NCI-H345 (cell line): ENCODE data around the gene RAB25.

Source experiments
- DNase-seq: peaks from one replicate; lab custom pipeline; 2025; lab: John Stamatoyannopoulos, UW

The RAB25 gene

DNA sequence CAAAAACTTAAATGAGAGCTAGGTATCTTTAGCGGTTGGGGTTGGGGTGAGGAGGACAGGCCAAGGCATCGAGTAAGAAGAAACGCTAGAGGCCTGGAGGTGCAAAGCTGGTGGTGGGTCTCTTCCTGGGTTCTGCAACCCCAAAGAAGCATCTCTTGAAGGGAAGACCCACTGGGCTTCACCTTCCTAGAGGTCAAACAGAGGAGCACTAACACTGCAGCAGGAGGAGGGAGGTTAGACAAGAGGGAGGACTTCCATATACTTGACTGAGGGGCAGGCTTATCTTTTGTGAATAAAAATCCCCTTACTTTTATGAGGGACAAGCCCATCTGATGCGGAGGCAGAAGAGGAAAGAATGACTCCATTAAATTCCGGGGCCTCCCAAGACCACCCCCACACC is 18.8 kb downstream of the RAB25 start:
- DNase-seq, result no peak

DNA sequence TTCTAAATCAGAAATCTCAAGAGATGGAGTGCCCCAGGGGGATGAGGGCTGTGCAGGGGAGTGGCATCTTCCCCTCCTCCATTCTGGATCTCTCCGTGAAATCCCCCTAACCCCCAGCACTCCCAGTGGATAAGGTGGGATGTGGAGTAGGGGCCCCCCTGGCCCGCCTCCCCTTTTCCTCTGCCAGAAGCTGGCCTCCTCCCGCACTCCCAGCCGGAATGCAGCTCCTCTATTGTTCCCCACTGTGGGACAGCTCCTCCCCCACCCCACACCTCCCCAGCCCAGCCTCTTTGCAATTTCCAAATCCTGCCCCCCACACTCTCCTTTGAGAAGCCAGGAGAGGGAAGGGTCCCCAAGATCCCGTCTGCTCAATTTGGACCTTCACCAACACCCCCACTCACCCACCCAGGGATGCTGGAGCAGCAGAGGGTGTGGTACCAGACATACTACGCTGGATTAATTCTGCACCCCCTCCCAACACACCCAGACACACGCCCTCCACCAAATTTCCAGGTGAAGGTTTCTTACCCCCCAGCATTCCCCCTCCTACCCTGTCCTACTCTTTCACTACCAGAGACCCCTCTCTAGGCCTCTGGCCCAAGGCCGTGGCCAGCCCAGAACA is 19.4 kb downstream of the RAB25 start:
- DNase-seq, result no peak

DNA sequence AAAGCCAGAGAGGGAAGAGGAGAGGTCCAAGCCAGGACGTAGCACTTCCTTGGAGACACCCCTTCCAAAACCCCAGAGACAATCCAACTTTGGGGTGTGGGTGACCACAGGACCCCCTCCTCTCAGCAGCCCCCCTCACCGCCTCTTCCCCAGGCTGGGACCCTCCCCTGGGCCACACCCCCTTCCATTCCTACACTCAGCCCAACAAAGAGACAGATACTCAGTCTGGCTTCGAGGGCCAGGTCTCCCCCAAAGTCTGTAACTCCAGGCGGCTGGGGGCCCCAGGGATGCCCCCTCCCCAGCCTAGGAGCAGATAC is 19.9 kb downstream of the RAB25 start:
- no peak for DNase-seq

DNA sequence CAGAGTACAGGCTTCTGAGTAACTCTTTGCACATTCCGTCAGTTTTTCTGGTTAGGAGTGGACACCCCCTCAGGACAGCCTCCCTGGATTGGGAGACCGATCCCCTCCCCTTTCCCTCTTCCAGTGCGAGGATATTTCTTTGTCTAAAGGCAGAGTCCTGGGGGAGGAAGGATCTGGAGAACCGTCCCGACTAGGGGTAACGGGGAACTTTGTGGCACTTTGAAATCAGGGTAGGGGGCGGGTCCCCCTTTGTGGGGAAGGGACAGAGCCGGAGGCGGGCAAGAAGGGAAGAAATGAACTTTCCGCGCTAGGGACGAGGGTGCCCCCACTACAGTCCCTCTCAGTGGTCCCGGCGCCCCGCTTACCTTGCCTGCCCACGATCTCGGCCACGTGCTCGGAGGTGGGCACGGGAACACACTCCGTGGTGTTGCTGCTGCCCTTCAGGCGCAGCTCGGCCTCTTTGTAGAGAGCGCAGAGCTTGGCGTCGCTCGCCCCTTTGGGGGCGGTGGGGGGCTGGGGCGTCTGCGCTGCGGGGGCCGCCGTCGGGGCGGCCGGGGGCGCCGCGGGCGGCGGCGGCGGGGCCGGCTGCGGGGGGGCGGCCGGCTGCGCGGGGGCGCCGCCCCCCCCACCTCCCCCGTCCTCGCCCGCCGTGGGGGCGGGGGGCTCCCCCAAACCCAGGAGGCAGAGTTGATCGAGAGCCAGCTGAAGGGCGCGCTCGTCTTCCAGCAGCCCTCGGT is 20.4 kb downstream of the RAB25 start:
- DNase-seq, result peak; percentile 77

DNA sequence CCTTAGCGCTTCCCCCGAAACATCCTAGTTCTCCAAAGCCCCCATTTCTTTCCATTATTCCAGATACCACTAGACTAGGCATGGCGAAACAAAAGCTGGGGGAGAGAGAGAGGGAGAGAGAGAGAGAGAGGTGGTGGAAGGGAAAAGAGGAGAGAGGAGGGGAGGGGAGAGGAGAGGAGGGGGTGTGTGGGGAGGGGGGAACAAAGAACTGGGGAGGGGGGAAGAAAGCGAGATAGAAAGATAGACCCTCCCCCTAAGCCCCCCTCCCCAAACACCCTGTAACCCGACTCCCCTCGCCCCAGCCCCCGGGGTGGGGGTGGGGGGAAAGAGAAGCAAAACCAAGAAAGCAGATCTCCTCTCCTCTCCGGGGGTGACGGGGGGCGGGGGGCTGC is 21.0 kb downstream of the RAB25 start:
- peak; percentile 77 for DNase-seq

DNA sequence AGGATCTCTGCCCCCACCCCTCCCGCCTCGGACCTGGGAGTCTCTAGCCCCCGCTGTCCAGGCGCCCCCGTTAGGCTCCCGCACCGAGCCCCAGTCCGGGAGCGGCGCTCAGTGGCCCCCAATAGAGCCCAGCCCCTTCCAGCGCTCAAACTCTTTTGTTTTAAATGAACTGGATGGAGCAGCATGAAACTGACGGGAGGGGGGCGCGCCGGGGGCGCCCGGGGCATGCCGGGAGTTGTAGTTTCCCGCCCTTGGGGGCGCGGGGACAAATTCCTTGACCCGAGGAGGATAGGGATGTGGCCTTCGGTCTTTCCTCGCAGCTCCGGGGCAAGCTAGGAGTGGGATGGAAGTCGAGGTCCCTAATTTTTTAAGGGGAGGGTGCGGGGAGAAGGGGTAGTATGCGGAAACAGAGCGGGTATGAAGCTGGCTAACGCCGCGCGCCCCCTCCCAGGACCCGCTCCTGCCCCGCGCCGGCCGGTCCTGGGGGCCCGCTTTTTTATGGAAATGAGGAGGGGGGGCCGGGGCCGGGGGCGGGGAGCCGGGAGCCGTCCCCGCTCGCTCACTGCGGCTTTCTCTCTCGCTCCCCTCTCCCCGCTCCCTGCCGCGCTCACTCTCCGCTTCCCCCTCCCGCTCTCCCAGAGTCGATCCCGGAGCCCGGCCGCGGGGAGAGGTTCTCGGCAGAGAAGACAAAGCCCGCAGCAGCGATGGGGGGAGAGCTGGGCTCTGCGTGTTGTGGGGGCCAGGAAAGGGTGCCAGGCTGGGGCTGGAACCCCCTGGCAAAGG is 21.5 kb downstream of the RAB25 start, which contains the start of gene MEX3A:
TSS of gene MEX3A (minus strand) at position 157 of the 783 bp plus-strand sequence. CDS start 467 bp downstream, outside the sequence.
- DNase-seq, result peak; percentile 97

DNA sequence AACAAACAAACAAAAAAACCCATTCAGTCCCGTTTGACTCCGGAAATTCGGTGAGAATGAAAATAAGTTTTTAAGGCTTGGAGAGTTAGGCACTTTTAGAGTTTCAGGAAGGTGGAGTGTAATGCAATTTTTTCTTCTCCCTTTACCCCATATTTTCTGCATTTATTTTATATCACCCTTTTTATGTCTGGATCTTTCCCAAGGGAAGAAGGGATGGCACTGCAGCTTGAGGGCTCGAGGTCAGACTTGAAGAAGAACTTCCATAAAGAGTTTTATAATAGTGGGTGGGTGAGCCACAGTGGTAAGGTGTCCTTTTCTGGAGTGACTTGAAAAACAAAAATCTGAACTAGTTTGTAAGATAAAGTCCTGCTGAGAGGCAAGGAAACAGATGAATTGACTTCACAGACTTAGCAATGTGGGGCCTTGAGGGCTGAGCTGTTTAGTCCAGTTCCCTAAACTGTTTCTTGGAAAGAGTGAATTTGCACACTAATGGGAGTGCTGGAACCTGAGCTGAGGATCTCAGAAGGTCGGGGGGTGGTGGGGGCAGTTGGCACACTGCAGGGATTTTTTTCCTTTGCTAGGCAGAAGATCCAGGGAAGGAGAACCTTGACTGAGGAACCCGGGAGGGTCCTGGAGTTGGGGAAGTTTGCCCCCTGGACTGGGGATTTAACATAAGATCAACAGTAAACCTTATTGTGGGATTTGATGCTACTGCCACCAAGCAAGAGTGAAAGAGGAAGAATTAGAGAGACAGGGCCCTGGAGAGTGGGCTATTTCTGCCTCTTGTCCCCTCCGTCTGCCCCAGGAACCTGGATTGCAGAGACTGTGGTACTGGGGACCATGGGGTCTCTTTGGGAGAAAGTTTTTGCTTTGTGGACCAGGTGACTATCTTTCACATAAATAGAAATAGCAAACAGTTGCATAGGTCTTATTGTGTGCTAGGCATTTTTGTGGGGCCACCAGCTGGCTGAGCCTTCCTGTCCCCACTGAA is 23.1 kb downstream of the RAB25 start:
- no peak for DNase-seq

DNA sequence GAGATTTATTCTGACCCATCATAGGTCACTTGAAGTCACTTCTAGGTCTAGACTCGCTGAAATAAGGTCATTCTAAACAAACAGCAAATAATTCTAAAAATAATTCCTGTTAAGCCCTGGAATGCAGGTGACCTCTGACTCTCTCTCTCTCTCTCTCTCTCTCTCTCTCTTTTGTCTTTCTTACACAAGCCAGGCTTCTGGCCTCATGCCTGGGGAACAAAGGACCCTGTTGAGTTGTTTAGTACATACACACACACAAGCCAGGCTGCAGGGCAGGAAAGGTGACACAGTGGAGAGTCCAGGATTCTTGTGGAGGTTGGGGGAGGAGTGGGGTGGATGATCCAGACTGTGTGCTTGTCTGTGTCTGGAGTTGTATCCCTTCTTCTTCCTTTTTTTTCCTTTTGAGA is 25.3 kb downstream of the RAB25 start:
- DNase-seq, result no peak

DNA sequence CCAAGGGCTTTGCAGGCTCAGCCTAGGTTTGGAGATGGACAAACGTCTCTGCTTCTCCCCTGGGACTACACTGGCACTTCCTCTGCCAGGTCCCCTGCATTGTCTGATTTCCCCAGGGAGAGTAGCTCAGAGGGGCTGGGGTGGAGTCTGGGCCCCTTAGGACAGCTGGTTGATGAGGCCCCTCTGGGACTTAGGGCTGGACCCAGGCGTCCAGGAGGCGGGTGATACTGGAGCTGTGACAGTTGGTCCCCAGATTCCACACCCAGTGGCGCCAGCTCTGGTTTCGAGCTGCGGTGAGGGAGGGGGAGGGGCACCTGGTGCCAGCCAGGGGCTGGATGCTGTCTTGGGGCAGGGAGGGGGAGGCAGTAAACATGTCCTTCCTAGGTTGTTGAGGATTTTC is 28.7 kb downstream of the RAB25 start:
- DNase-seq, result no peak

DNA sequence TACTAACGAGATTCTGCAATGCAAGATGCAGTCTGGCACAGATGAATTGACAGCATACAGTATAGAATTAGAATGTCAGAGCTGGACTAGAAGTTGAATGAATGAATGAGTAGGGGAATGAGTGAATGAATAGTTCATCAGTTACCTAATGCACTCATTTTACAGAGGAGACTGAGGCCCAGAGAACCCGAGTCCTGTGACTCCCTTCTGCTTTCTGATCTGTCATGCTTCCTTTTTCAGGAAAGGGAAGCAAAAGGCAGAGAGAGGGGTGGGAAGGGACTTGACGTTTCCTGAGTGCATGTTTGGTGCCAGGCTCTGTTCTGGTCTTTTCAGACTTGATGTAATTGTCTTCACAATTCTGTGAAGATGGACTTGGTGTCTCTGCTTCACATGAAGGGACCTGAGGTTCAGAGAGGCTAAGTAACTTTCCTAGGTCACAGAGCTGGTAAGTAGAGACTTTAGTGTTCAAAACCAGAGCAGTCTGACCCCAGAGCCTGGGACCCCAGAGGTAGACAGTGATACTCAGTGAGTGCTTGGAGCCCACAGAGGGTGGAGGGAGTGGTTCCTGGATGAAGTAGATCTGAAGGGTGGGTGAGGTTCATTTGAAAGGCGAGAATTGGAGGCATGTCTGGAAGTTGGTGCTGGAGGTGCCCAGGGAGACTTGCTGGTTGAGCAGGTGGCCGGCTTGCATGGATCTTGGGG is 29.3 kb downstream of the RAB25 start:
- DNase-seq, result no peak

DNA sequence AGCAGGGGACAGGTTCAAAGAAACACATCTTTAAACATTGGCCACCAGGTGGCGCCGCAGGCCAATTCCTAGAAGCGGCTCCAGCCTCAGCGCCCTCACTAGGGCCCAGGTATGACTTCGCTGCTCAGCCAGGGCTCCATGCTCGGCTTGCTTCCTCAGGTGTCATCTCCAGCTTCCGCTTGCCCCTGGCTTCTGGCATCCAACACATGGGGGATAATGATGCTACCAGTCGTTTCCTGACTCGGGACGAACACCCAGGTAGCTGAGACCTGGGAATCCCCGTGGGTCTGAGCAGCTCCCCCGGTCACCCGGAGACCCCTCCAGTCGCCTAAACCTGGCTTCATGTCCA is 29.9 kb downstream of the RAB25 start:
- peak; percentile 99 for DNase-seq

DNA sequence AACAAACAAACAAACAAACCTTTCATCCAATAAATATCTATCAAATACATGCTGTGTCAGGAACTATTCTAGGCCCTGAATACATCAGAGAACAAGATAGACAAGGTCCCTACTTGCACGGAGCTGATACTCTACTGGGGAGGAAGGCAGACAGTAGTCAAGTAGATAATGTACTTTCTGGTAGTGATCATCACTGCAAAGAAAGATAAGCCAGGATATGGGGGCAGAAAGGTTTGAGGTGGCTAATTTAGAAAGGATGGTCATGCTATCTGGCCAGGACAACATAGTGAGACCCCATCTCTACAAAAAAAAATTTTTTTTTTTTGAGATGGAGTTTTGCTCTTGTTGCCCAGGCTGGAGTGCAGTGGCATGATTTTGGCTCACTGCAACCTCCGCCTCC is 30.6 kb downstream of the RAB25 start:
- no peak for DNase-seq

DNA sequence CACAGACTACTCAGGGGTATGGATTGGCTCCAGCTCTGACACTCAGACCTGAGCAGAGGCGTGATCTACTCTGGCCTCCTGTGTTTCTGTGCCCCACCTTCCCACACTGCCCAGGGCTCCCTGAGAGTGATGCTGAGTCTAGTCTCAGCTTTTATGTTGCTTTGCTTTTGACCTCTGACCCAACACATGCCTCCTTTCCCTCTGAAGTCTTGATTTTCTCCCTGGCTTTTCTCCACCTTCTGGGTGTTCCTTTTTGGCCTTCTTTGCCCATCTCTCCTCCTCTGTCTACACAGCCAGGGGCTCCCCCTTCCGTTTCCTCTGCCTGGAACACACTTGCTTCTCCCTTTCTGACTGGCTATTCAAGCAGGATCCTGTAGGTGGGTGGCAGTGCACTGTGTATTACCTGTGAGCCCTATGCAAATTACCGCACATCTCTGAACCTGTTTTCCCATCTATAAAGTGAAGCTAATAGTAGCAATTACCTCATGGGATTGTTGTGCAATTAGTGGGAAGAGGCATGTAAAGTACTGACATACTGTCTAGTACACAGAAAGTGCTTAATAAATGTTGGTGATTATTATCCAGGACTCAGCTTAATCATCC is 35.0 kb downstream of the RAB25 start:
- no peak for DNase-seq

DNA sequence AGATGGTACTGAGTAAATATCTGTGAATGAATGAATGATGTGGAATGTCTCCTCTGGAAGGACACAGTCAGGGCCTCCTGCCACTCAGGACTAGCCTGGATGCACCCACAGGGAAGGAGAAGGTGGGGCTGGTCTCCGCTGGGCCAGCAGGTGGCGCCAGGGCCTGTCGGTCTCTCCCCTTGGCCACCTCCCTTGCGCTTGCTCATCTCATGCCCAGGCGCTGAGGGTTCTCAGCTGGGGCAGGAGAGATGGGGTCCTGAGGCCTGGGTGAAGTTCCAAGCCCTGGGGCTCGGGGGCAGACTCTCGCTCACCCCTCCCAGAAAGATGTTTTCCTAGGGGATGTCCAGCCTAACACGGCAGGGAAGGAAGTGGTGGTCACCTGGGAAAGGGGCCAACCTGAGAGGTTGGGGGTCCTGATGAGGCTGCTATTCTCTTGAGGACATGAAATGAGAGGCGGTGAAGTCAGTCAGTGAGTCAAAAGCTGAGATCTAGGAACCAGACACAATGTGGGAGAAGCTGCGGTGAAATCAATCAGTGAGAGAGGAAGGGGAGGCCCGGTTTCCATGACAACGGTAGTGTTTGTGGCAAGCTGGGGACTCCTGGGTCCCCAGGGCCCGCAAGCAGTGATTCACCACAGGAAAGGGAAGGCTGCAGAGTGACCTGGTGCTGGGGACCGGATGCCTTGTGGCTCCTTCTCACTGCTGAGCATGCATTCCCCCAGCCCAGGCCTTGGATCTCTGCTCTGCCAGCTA is 35.9 kb downstream of the RAB25 start:
- DNase-seq, result peak; percentile 94

DNA sequence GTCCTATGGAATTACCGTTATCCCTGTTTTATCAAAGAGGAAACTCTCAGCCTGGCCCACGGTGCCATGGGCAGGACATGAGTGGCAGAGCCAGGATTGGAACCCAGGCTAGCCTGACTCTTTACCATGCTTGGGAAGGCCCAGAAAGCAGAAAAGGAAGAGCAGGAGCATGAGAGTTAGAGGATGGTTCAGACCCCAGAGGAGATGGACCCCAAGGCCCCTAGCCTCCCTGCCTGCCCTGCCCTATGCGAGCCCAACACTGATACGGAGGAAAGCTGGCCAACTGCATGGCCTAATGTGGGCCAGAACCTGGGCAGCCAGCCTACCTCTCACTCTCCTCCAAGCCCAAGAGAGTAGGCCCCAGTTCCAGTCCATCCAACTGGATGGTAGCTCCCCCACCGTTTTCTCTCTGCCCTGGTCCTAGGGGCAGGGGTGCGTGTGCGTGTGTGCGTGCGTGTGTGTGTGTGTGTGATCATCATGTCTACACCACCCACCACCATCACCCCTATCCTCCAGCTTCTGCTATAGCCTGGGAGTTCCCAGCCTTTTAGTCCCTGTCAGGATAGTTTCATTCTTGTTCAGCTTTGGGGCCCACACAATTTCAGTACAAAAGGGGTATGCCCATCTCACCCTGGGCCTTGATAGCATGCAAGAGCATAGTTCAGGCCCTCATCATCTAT is 36.7 kb downstream of the RAB25 start:
- no peak for DNase-seq

DNA sequence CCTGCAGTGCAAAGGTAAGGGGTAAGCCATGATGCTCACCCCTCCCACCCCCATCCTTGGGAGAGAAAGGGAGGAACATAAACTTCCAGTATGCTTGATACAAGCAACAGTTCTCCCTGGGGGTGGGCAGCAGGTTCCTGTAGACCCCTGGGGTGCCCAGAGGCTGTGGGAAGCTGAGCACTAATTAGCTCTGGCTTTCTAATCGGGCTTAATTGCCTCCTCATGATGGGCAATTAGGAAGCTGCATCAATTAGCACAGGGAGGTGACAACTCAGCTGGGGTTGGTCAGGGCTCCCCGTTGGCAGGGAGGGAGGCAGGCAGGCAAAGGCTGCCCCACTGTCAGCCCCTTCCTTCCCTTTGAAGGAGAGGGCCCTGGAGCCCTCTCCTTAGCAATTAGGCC is 37.8 kb downstream of the RAB25 start:
- DNase-seq, result no peak

DNA sequence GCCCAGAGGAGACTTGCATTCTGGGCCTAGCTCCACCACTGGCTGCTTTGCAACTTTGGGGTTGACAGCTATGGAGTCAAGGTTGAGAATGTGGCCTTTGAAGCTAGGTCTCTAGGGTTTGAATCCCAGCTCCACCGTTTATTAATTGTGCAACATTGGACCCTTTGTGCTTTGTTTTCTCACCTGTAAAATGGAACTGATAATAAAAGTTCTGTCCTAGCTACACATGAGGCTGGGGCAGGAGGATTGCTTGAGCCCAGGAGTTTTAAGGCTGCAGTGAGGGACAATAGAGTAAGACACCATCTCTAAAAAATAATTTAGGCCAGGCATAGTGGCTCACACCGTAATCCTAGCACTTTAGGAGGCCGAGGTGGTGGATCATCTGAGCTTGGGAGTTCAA is 38.3 kb downstream of the RAB25 start:
- DNase-seq, result no peak

DNA sequence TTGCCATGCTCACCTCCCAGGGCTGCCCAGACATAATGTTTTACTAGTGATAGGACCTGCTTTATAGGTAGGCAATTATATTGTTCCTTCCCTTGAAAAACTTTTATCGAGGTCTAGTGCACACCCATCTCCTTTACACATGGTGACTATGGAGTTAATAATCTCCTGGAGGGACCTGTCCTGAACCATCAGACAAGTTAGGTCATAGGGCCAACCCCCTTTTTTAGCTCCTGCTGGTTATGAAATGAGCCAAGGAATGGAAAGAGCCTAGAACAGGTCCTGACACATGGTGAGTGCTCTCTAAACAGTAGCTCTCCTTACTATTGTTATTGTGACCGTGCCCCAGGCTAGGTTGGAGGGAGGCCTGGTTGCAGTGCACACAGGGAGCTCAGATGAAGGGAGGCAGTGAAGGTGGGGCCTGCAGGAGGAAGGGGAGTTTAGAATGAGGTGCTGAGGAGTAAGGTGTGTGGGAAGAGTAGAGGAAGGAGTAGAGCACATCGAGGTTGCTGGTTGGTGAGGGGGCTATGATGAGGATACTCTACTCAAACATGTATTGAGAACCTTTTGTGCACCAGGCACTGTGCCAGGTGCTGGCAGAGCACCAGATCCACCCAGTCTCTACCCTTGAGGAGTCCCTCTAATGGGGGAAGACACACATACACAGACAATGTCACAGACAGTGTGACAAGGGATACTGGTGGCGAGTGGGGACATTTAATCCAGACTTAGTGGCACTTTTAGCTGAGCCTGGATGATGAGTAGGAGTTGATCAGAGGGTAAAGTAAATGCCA is 39.4 kb downstream of the RAB25 start:
- DNase-seq, result peak; percentile 78

DNA sequence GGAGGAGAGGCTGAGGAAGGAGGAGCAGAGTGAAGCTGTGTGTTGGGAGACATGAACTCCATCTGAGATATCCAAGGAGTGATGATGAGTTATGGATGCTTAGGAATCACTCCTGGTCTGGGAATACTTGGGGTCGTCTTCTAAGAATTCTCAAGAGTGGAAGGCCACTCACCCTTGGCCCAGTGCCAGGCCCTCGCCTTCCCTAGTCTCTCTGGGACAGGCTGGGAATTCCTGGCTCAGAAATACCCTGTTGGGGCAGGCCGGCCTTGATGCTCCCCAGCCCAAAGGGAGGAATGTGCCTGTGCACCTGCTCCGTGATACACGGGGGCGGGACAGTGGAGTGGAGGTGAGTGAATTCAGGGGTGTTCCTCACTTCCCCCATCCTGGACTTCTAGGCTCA is 40.9 kb downstream of the RAB25 start:
- no peak for DNase-seq
